GM12878 (cell line): Measurements from ENCODE around the gene C1QTNF12. TPM values are rescaled to one million over a fixed set of nuclear protein-coding genes. Genes with fewer than 3 reads are reported as not detected.

Experiments used
- ATAC-seq: fragments of 200-7000 bp; cut with Tn5 transposase; 3 replicates; pipeline ENCODE4 v1.9.1; 2020; ENCODE audit warnings: mild to moderate bottlenecking, moderate library complexity
- BruUV-seq: library from RNA; stranded (reverse); fragments of 400-500 nt; replicated peaks from 2 replicates; lab custom pipeline; 2021; lab: Mats Ljungman, UMichigan
- CTCF ChIA-PET: fragments of 300-600 bp; sonication (Branson Sonifier 250); formaldehyde crosslinking; extraction: SDS; loops from one replicate; lab custom pipeline; 2021; ENCODE audit warnings: inconsistent platforms; lab: Yijun Ruan, JAX
- POLR2A ChIA-PET: fragments of 350-600 bp; formaldehyde crosslinking; extraction: SDS; loops from one replicate; lab custom pipeline; 2021; ENCODE audit warnings: inconsistent platforms; lab: Charles Lee
- RAD21 ChIA-PET: fragments of 300-600 bp; sonication (Branson Sonifier 250); formaldehyde crosslinking; loops from one replicate; lab custom pipeline; 2023; ENCODE audit warnings: antibody characterized with exemption; ENCODE audit not compliant: unreplicated experiment; lab: Charles Lee
- SMC1A ChIA-PET: fragments of 300-600 bp; sonication (Branson Sonifier 250); formaldehyde crosslinking; loops from one replicate; lab custom pipeline; 2023; ENCODE audit not compliant: unreplicated experiment, uncharacterized antibody; lab: Charles Lee
- DNase-seq: peaks from one replicate; pipeline ENCODE4 v3.0.0-alpha.2; 2011; ENCODE audit warnings: low read depth, low spot score
- FAIRE-seq: peaks from 3 replicates; lab custom pipeline; 2011; peaks lifted over from hg19 to GRCh38; lab: Jason Lieb, UNC
- H2AFZ ChIP-seq: 2 replicates; pipeline ENCODE4 v1.6.0; 2011; ENCODE audit warnings: low read depth, low read length, control low read depth; ENCODE audit not compliant: control insufficient read depth
- H3K27ac ChIP-seq: 2 replicates; pipeline ENCODE4 v1.5.1; 2011; ENCODE audit warnings: control low read depth; ENCODE audit not compliant: control insufficient read depth, insufficient read depth
- H3K27me3 ChIP-seq, 2 experiments: replicated peaks in 1 of 2; 2 replicates each; pipeline versions ENCODE4 v1.6.0 to v1.6.1; 2011; ENCODE audit warnings: low read length in 1 of 2; ENCODE audit not compliant: control insufficient read depth in 2 of 2, insufficient read depth in 2 of 2
- H3K36me3 ChIP-seq, 2 experiments: 2 replicates each; pipeline ENCODE4 v1.5.1; 2011; ENCODE audit warnings: low read length in 1 of 2; ENCODE audit not compliant: control insufficient read depth in 2 of 2, insufficient read depth in 2 of 2
- H3K4me1 ChIP-seq: 2 replicates; pipeline ENCODE4 v1.6.1; 2011; ENCODE audit warnings: mild to moderate bottlenecking, low read length, moderate library complexity, mixed read lengths; ENCODE audit not compliant: control insufficient read depth, insufficient read depth
- H3K4me2 ChIP-seq: 2 replicates; pipeline ENCODE4 v1.6.0; 2011; ENCODE audit warnings: control low read depth; ENCODE audit not compliant: control insufficient read depth, insufficient read depth
- H3K4me3 ChIP-seq: fragments of 200-600 bp; sonication (generic); 2 replicates; pipeline ENCODE4 v1.5.1; 2016
- H3K79me2 ChIP-seq: 2 replicates; pipeline ENCODE4 v1.6.0; 2011; ENCODE audit warnings: low read length; ENCODE audit not compliant: control insufficient read depth, insufficient read depth
- H3K9ac ChIP-seq: 2 replicates; pipeline ENCODE4 v1.8.0; 2011; ENCODE audit warnings: low read length, control low read depth, mixed read lengths; ENCODE audit not compliant: control insufficient read depth, insufficient read depth
- H3K9me3 ChIP-seq: replicated peaks from 3 replicates; pipeline ENCODE4 v1.5.1; 2011; ENCODE audit warnings: mild to moderate bottlenecking, low read length; ENCODE audit not compliant: control insufficient read depth, insufficient read depth
- H4K20me1 ChIP-seq: 2 replicates; pipeline ENCODE4 v1.6.0; 2011; ENCODE audit not compliant: control insufficient read depth, insufficient read depth
- BRCA1 ChIP-seq: IDR thresholded peaks from 2 replicates; pipeline ENCODE4 v1.6.1; 2011; ENCODE audit warnings: low read depth, low read length, improper control_type of control experiment
- CBFB ChIP-seq: IDR thresholded peaks from 2 replicates; pipeline ENCODE4 v1.6.1; 2016; ENCODE audit warnings: antibody characterized with exemption, low read depth
- CHD4 ChIP-seq: fragments of 200-600 bp; sonication (generic); IDR thresholded peaks from 2 replicates; pipeline ENCODE4 v1.6.1; 2016; ENCODE audit warnings: mild to moderate bottlenecking
- CTCF ChIP-seq, 3 experiments: IDR thresholded peaks in 2 of 3; conservative IDR thresholded peaks in 1 of 3; 2 replicates each; pipeline ENCODE4 v1.5.1; 2011; ENCODE audit warnings: low read depth in 3 of 3, low read length in 3 of 3, mild to moderate bottlenecking in 3 of 3, control low read depth in 2 of 3, moderate library complexity in 2 of 3, inconsistent platforms in 1 of 3, mixed read lengths in 1 of 3; ENCODE audit not compliant: control insufficient read depth in 2 of 3, insufficient read depth in 1 of 3; ENCODE audit errors: extremely low read depth in 1 of 3
- E4F1 ChIP-seq: fragments of 450-650 bp; IDR thresholded peaks from 2 replicates; pipeline ENCODE4 v1.6.1; 2018; ENCODE audit warnings: borderline replicate concordance, mild to moderate bottlenecking; ENCODE audit not compliant: partially characterized antibody
- GABPA ChIP-seq: IDR thresholded peaks from 2 replicates; pipeline ENCODE4 v1.6.1; 2014; ENCODE audit warnings: antibody characterized with exemption, low read depth, mild to moderate bottlenecking, inconsistent platforms
- RCOR1 ChIP-seq: conservative IDR thresholded peaks from 2 replicates; pipeline ENCODE4 v1.6.1; 2012; ENCODE audit warnings: low read depth, low read length, improper control_type of control experiment
- SIX5 ChIP-seq: IDR thresholded peaks from 2 replicates; pipeline ENCODE4 v1.6.1; 2011; ENCODE audit warnings: mild to moderate bottlenecking, low read depth, low read length, moderate library complexity; ENCODE audit not compliant: severe bottlenecking
- TBL1XR1 ChIP-seq: IDR thresholded peaks from 2 replicates; pipeline ENCODE4 v1.6.1; 2012; ENCODE audit warnings: low read depth, low read length, improper control_type of control experiment
- TCF12 ChIP-seq: IDR thresholded peaks from 2 replicates; pipeline ENCODE4 v1.6.1; 2011; ENCODE audit warnings: low read depth, mild to moderate bottlenecking, low read length
- ZNF24 ChIP-seq: fragments of 450-650 bp; IDR thresholded peaks from 2 replicates; pipeline ENCODE4 v1.6.1; 2017; ENCODE audit warnings: antibody characterized with exemption, mild to moderate bottlenecking
- ZNF384 ChIP-seq: IDR thresholded peaks from 2 replicates; pipeline ENCODE4 v1.6.1; 2012; ENCODE audit warnings: low read depth, mild to moderate bottlenecking, low read length, improper control_type of control experiment, borderline replicate concordance
- ZZZ3 ChIP-seq: IDR thresholded peaks from 2 replicates; pipeline ENCODE4 v1.6.1; 2011; ENCODE audit warnings: low read depth; ENCODE audit not compliant: control insufficient read depth, insufficient read length
- WGBS: methylation state at CpG from one replicate; pipeline ENCODE4 v1.1.6; 2016; ENCODE audit warnings: low lambda C conversion rate; ENCODE audit not compliant: insufficient replicate concordance, insufficient coverage; ENCODE audit errors: missing lambda C conversion rate; 5-methylcytosine and 5-hydroxymethylcytosine counted together
- in situ Hi-C: fragments of 300-500 bp; cut with MboI; formaldehyde crosslinking; loops from 9 replicates; pipeline ENCODE4 v1.14.3; 2018; ENCODE audit warnings: mixed read lengths
- intact Hi-C: fragments of 100-400 bp; cut with micrococcal nuclease; formaldehyde crosslinking; loops from one replicate; pipeline ENCODE4 v1.14.2; 2022; ENCODE audit not compliant: unreplicated experiment
- polyA plus RNA-seq, 11 experiments: library from polyadenylated mRNA; depleted of rRNA in 4 of 11; unstranded in 6 of 11; stranded (reverse) in 5 of 11; fragments of >200 nt; fragmentation: Nextera tagmentation in 4 of 11; fragmentation: Illumina TruSeq in 1 of 11; extraction: Ambion mirVana in 4 of 11; extraction: Trizol in 1 of 11; gene quantifications; 1 replicate in 1 of 11; 2 replicates in 10 of 11; pipeline versions ENCODE4 v1.2.1 to v1.2.3, GENCODE V29; 2011 to 2016; ENCODE audit warnings: inconsistent platforms in 2 of 11, missing spikeins in 2 of 11, low read depth in 1 of 11
- total RNA-seq, 4 experiments: library from RNA; depleted of rRNA in 3 of 4; stranded (reverse); fragments of >200 nt in 3 of 4; fragmentation: Illumina TruSeq in 1 of 4; extraction: Trizol in 1 of 4; gene quantifications; 2 replicates each; pipeline versions ENCODE4 v1.2.1 to v1.2.3, GENCODE V29; 2013 to 2021
- TF ChIP-seq, protein P1 (sequence below): IDR thresholded peaks from 2 replicates; pipeline ENCODE4 v1.6.1; 2012; ENCODE audit warnings: mild to moderate bottlenecking, low read depth, low read length

Gene C1QTNF12
- total and polyA plus RNA-seq, 10 of the 15 experiments (the other 5 are each of a cell fraction or from before 2014, with no cell fraction given): 0.17 to 1.0 (median 0.31) TPM; not detected in 5

- DNase-seq: no peak
- Histone ChIP-seq H3K9ac (no peak overlapping the region), H3K27me3 (no peaks in the 10 kb centered on the region), H3K36me3 (peaks cover 3 to 10% of the 10 kb centered on the region in 2 experiments; a peak in 3 of 4 replicates), H2AFZ (no peak overlapping the region), H3K4me3 (no peak overlapping the region), H3K79me2 (no peaks in the 10 kb centered on the region), H3K27ac (no peak overlapping the region), H3K9me3 (no peaks in the 10 kb centered on the region), H4K20me1 (no peaks in the 10 kb centered on the region), H3K4me2 (no peak overlapping the region)
- no TSS peak for BruUV-seq
- SMC1A ChIA-PET: interaction anchor here (1.0 kb wide), 1 partner anchor 18 kb away, joined by 5 read pairs; no protein-coding TSS in a partner anchor
- ATAC-seq: no peak
- FAIRE-seq: no peak
- CTCF ChIA-PET: no interaction called here
- RAD21 ChIA-PET: no interaction called here
- intact Hi-C loops: no loop called here
- TF ChIP-seq CTCF (IDR thresholded peaks at IDR 0.05 in 2 of 3, conservative IDR thresholded peaks at IDR 0.05 in 1 of 3; ENCODE audit: control insufficient read depth in 2 of 3, extremely low read depth in 1 of 3, insufficient read depth in 1 of 3, low read depth in 3 of 3, low read length in 3 of 3) (no peak), GABPA (no peak), TCF12 (no peak), CBFB (no peak), ZZZ3 (no peak), TBL1XR1 (no peak), ZNF24 (no peak), RCOR1 (no peak), ZNF384 (no peak), CHD4 (no peak), E4F1 (no peak), SIX5 (no peak), BRCA1 (no peak)
- TF ChIP-seq, protein P1, sequence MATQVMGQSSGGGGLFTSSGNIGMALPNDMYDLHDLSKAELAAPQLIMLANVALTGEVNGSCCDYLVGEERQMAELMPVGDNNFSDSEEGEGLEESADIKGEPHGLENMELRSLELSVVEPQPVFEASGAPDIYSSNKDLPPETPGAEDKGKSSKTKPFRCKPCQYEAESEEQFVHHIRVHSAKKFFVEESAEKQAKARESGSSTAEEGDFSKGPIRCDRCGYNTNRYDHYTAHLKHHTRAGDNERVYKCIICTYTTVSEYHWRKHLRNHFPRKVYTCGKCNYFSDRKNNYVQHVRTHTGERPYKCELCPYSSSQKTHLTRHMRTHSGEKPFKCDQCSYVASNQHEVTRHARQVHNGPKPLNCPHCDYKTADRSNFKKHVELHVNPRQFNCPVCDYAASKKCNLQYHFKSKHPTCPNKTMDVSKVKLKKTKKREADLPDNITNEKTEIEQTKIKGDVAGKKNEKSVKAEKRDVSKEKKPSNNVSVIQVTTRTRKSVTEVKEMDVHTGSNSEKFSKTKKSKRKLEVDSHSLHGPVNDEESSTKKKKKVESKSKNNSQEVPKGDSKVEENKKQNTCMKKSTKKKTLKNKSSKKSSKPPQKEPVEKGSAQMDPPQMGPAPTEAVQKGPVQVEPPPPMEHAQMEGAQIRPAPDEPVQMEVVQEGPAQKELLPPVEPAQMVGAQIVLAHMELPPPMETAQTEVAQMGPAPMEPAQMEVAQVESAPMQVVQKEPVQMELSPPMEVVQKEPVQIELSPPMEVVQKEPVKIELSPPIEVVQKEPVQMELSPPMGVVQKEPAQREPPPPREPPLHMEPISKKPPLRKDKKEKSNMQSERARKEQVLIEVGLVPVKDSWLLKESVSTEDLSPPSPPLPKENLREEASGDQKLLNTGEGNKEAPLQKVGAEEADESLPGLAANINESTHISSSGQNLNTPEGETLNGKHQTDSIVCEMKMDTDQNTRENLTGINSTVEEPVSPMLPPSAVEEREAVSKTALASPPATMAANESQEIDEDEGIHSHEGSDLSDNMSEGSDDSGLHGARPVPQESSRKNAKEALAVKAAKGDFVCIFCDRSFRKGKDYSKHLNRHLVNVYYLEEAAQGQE: no peak
- TF ChIP-seq, all 136 proteins: peak for 0
- in situ Hi-C loops: loop anchor here (5.0 kb wide), 1 partner anchor 137 kb away; the partner anchor contains the start of gene C1orf159
- 96% methylated on average over 50 of the region's 50 CpGs for WGBS
- H3K4me1 ChIP-seq: peaks cover 12% of the 10 kb centered on the region
- POLR2A ChIA-PET: no interaction called here
These were observed 7.6 kb upstream of the C1QTNF12 start for GRCh38 chr1:1253972-1254666.
